Myocyte (in vitro differentiated cells): ENCODE data around the gene TBC1D9B. TPM values are rescaled to one million over a fixed set of nuclear protein-coding genes. Genes with fewer than 3 reads are reported as not detected.

Experiments used
- DNase-seq: peaks from one replicate; pipeline ENCODE4 v3.0.0-alpha.2; 2012; ENCODE audit warnings: low read depth
- polyA plus RNA-seq: library from polyadenylated mRNA; unstranded; fragments of >200 nt; gene quantifications from one replicate; pipeline ENCODE4 v1.2.1, GENCODE V29; 2012; ENCODE audit warnings: missing spikeins
- total RNA-seq: library from RNA; depleted of rRNA; stranded (reverse); fragments of >200 nt; gene quantifications from 2 replicates; pipeline ENCODE4 v1.2.3, GENCODE V29; 2014

TBC1D9B gene
- 82.2 and 98.3 TPM in 2 replicates for total RNA-seq
- polyA plus RNA-seq: 130 TPM

DNA sequence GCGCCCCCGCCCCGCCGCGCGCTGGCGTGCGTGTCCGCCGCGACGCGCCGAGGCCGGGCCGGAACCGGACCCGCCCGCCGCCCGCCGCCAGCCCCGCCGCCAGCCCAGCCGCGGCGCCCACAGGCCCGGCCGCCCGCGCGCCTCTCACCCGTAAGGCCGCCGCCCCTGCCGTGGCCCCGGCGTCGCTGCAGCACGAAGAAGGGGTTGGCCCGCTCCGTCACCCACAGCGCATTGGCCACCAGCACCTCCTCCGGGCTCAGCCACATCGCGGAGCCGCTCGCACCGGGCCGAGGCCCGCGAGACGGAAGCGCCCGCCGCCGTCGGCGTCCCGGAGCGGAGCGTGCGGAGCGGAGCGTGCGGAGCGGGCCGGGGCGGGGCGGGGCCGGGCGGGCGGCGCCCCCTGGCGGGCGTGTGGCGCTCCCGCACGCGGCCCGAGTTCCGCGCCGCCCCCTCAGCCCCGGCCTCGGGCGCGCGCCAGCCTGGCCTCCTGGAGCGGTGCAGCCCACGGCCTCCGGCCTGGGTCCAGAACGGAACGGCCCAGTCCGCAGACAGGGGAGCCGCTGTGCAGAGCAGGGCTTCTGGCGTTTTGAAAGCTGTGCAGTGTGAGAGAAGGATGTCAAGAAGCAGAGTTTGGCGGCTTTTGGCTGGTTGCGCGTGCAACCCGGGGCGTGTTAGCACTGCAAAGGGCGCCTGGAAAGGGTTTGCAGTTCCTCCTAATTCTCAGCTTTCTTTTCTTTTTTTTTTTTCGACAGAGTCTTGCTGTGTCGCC, at the start of gene TBC1D9B:
TSS of gene TBC1D9B (minus strand) at position 342 of the 769 bp plus-strand sequence. CDS start at position 266, 76 bp downstream.
- peak; percentile 75 for DNase-seq

DNA sequence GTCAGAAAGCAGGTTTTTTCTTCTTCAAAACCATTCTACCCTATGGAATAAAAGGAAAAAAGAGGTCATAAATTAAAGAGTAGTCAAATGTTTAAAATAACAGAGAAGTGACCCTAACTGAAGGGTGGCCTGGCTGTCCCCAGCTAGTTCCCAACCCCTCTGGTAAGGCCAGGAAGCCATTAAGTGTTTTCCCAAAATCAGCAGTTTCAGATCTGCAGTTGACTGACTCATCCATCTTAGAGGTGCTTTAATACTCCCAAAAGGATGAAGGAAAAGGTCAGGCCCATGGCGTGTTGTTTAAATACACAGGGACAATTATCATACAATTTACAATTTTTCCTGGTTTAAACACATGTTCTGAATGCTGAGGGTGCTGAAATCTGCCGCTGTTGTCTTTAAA, 47.9 kb upstream of the TBC1D9B start:
- DNase-seq: no peak

DNA sequence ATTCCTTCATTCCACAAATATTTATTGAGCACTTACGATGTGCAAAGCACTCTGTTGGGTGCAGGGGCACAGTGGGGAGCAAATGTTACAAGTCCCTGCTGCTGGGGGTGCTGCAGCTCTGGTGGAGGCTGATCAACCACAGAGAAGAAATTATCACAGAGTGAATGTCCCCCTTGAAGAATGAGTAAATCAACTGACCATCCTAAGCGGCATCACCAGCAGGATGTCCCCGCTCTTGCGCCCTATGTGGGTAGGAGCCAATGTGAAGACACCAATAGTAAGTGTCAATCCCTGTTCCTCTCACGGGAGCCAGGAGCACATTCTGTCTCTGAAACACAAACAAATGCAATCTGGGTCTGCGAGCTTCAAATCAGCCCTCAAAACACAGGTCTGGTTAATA, 47.4 kb upstream of the TBC1D9B start:
- DNase-seq: no peak

DNA sequence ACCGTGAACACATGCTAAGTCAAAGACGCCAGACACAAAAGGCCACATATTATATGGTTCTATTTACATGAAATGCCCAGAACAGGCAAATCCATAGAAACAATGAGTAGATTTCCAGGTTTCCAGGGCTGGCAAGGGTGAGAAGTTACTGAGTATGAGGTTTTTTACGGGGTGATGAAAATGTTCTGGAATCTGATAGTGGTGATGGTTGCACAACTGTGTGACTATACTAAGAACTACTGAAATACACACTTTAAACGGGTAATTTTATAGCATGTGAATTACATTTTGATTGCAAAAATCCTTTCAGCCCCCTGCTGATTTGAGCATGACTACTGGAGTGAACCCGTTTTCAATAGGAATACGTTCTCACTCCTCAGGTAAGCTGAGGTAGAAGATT, 46.7 kb upstream of the TBC1D9B start:
- no peak for DNase-seq

DNA sequence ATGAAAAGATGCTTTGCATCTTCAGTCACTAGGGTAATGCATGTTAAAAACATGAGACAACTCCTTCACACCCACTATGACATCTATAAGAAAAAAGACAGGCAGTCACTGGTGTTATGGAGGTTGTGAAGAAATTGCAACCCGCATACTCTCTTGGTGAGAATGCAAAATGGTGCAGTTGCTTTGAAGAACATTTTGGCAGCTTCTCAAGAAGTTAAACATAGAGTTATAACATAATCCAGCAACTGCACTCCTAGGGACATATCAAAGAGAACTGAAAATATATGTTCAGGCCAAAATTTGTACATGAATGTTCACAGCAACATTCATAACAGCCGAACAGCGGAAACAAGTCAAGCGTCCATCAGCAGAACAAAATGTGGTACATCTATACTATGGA, 46.3 kb upstream of the TBC1D9B start:
- no peak for DNase-seq

DNA sequence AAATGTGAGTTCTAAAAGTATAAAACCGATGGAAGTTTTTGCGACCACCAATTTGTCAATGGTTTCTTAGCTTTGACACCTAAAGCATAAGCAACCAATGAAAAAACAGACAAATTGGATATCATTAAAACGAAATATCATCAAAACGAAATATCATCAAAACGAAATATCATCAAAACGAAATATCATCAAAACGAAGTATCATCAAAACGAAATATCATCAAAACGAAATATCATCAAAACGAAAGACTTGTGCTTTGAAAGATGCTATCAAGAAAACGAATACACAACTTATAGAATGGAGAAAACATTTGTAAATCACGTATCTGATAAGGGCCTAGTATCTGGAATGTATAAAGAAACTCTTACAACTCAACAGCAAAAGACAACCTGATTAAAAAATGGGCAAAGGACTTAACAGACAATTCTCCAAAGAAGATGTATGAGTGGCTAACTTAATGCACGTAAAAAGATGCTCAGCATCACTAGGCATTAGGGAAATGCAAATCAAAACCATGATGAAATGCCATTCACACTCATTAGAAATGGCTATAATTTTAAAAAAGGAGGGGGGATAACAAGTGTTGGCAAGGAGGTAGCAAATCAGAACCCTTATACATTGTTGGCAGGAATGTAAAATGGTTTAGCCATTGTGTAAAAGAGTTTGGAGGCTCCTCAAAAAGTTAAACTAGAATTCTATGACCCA, 29.4 kb upstream of the TBC1D9B start:
- DNase-seq: no peak

DNA sequence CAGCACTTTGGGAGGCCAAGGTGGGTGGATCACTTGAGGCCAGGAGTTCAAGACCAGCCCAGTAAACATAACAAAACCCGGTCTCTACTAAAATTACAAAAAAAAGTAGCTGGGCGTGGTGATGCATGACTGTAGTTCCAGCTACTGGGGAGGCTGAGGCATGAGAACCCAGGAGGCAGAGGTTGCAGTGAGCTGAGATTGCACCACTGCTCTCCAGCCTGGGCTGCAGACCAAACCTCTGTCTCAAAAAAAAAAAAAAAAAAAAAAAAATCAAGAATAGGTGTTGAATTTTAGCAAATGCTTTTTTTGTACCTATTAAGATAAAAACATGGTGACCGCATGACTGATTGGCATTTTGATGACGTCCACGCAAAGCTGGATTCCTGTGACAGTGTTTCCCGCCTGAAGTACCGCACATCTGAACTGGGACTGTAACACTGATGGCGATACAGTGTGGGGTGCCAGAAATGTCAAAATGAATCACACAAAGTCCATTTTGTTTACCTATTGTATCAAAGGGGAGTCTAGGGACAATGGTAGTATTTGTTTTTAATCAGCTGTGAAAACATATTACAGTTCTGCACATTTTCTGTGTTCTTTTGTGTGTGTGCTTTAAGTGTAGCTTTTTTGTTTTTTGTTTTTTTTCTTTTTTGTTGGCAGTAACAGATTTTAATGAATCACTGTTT, 23.2 kb upstream of the TBC1D9B start:
- no peak for DNase-seq

DNA sequence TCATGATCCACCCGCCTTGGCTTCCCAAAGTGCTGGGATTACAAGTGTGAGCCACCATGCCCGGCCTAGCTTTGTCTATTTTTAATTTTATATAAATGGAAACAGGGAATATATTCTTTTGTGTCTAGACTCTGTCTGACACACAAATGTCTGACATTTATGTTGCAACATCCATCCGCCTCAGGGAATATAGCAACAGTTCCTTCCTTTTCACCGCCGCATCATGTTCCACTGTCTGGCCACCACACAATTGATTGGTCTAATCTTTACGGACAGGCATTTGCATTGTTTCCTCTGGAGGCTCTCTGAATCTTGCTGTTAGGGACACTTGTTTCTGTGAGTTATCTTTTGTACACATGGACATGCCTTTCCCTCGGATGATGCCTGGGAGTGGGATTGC, 20.1 kb upstream of the TBC1D9B start:
- no peak for DNase-seq

DNA sequence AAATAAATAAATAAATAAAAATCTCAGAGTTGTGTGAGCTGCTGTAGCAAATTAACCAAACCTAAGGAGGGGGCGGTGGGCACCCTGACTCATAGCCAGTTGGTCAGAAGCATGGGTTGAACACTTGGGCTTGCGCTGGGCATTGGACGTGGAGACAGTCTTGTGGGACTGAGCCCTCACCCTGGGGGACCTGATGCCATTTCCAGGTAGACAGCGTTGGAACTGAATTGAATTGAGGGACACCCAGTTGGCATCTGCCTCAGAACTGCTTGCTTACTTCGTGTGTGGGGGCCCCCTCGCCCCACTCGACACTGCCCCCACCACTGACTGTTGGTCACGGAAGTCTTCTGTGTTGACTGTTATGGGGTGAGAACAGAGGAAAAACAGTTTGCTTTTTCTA, 19.0 kb upstream of the TBC1D9B start:
- no peak for DNase-seq

DNA sequence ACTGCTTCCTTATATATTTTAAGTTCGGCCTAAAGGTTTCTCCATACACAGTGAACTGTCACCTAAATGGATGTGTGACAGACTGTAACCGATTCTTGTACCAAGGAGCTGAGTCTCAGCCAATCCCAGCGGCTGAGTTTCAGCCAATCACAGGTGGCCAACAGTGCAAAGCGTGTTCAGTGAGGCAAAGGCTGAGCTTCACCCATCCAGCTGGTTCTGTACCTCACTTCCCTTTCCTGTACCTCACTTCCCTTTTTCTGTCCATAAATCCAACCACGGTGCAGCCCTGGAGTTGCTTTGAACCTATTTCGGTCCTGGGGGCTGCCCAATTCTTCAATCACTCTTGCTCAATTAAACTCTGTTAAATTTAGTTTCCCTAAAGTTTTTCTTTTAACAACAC, 15.7 kb upstream of the TBC1D9B start:
- no peak for DNase-seq

DNA sequence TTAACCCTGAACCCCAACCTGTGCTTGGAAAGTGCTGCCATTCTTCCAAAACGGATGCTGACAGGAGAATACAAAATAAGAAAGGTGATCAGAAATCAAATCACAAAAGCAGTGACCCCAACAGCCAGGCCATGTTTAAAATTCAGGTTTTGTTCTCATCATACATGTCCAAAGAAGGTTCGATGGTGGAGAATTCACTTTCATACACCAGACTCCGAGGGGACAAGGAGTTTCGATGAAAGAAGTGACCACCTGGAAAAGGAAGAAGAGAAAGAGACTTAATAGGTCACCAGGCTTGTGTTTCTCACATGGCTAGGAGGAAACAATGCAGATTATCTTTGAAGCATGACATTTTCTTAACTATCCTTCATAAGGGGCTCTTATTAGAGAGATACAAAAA, 12.5 kb upstream of the TBC1D9B start:
- DNase-seq: no peak

DNA sequence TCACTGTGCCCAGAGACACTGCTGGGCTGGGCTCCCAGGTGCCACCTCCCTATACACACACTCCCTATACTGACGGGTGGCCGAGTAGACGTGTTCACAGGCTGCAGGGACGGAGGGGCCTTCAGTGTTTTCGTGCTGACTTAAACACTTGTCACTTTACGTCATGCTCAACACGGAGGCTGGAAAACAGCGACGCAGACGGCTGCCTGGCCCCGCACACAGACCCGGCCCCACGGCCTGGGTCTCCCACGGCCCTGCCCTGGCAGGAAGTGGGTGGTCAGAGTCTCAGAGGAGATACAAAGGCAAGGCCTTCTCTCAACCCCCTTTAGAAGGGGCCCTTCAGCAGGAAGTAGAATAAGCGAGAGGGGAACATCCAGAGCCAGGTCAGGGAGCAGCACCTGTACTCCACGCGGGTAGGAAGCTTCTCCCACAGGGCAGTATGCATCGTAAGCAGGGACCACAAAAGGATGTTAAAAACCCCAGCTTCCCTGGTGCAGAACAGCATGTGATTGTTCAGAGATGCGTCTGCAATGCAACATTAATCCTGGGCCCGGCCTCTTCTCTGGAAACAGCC, 11.9 kb upstream of the TBC1D9B start:
- no peak for DNase-seq

DNA sequence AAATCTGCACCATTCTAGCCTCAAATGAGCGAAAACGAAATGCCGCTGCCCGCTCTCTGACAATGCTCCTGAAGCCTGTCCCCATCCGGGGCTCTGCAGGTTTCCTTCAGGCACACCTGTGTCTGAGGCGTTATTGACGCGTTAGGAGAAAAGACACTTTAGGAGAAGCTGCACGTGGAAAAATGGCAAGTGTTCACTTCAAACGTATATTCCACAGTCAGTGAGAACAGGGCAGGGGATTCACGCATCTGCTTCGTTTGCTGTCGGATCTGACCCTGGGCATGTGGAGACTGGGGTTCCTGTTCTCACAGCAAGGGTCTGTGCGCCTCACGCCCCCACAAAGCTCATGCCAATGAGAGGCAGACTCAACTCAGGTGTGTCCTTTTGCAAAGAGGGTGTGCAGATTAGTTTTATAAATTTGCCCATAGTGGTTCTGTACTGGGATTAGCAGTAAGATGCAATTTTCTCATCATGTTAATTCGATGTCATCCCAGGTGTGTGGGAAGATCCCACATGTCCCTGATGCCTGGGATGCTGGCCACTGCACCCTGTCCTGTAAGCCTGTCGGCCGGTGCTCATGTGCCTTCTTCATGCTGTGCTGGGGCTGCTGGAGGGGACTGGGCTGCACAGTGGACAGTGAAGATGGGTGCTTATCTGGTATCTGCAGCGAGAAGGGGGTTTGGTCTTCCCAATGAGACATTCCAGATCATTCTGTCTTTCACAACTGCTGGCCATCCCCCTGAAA, 11.2 kb upstream of the TBC1D9B start:
- no peak for DNase-seq

DNA sequence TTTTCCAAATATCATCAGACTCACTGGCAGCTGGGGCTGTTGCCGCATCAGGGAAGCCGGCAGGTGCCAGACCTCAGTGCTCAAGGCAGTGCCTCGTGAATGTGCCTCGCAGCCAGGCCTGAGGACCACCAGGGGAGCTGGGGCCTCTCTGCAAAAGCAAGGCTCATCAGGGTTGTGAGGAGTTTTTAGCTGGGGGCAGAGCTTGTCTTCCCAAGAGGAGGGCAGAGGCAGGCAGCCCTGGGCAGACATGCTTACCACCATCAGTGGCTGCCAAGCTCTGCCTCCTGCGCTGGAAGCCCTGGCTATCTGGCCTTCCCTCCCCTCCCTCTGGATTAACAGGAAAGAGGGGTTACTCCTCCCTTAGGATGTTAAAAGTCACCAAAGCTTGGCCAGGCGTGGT, 8.8 kb upstream of the TBC1D9B start:
- DNase-seq: no peak

DNA sequence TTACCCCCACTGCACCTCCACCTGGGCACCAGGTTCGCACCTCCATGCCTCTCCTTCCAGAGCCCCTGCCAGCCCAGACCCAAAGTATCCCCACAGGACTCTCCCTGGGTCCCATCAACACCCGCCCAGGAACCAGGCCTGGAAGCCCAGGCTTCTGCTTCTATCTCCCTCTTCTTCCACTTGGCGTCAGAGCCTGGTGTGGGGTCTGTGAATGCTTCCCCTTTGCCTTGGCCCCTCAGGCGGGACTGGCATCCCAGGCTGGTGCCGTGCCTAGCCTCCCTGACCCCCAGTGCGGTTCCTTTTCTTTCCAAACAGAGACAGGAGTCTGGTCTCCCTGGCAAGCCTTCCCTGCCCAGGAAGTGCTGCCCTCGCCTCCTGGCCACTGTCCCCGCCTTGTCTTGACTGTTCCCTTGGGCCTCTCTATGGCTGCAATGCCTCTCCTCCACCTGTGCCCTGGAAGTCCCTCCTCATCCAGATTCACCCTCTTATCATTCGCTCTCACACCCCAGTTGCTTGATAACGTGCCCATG, 7.8 kb upstream of the TBC1D9B start:
- no peak for DNase-seq

DNA sequence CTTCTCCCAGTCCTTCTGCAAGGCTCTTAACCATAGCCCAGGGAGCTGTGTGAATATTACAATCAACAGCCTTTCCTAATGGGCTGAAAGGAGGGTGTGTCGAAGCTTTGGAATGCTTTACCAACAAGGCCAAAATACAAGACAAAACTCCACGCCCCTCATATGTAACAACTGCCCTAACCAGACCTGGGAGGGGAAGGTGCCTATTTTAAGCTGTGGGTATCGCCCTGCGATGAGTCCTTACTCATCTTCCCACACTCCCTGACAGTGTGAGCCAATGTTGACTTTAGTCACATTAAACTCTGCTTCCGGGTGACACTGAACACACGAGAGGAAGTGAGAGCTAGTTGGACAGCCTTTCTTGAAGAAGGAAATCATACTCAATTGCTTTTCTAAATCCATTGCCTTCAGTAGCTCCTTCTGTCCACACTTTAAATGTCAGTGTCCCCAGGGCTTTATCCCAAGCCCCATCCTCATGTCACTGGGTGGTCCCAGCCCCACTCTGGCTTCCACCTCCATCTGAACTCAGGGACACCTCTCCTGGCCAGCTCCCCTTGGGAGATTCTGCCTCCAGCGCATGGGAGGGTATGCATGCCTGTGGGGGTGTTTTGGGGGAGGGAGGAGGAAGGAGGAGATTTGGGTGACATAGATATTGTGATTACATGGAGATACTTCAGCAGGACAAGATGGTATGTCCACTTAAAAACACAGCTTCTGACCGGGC, 6.5 kb upstream of the TBC1D9B start:
- DNase-seq: peak; percentile 98

DNA sequence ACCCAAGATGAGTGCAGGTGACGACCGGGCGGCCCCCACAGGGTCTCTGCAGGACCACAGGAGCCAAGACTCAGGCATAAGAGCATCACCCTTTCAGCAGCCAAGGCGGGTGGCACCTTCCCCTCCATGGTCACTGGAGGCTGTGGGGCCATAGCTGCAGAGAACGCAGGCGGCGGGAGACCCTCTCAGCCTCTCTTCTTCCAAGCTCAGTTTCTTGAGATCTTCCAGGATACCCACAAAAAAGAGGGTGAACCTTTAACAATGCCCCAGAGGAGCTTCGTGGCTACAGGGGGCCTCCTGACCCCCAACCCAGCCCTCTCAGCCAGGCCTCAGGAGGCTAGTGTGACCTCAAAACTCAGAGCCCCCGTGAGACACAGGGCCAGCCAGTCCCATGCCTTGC, 5.8 kb upstream of the TBC1D9B start:
- DNase-seq: no peak

DNA sequence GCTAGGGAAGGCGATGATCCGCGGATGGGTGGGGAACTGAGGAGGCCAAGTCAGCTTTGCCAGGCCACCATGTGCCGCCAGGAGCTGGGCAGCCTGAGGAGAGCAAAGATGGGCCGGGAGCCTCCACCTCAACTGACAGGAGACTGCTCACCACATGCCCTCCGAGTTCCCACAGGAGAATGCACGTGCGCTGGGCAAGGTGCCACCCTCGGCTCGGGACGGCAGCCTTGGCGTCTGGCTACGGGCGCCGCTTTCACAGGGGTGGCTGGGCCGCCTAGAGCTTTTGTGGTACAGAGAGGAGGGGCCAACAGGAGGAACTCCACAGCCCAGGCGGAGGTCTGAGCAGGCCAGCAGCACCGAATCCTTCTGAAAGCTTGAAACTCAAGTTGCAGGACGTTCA, 5.3 kb upstream of the TBC1D9B start:
- peak; percentile 25 for DNase-seq

DNA sequence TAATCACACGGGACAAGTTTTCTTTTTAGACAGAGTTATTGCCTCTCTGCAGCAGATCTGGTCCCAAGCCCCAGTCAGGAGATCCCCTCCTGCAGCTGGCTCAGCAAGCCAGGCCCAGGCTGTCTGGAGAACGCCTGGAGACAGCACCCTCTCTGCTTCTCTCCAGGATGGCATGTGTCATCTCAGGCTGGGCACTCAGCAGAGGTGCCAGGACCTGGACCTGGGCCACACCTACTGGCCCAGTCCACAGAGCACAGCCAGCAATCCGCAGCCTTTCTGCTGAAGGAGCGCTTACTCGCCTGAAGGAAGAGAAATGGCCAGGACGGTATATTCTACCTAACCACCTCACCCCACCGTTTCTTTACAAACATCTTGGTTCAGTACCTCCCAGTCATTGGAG, 4.7 kb upstream of the TBC1D9B start:
- no peak for DNase-seq

DNA sequence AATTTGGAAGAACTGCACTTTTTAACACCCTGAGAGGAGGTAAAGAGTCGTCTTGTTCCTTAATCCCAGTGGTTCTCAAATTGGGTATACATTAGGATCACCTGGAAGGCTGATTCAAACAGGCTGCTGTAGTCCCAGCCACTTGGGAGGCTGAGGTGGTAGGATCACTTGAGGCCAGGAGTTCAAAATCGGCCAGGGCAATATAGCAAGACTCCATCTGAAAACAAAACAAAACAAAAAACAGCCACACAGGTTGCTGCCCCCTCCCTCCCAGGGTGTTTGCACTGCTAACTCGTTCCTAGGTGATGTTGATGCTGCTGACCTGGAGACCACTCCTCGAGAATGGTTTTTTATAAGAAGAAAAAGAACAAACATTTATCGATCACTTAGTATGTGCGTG, 1.5 kb upstream of the TBC1D9B start:
- DNase-seq: no peak
